Activated CD4-positive, alpha-beta T cell treated with anti-CD3 and anti-CD28 coated beads for 36 hours (primary cell): ENCODE data around the gene ADAMTS2. TPM values are rescaled to one million over a fixed set of nuclear protein-coding genes. Genes with fewer than 3 reads are reported as not detected.
"Not testable (repeated sequence)": the region's sequence is repeated elsewhere in the genome, so short reads cannot be mapped to it uniquely, and the experiment has no call there.

ENCODE experiments used
- ATAC-seq: fragments of 200-7000 bp; cut with Tn5 transposase; one replicate; pipeline ENCODE4 v1.10.0; 2021; ENCODE audit warnings: mild to moderate bottlenecking, moderate library complexity
- CTCF ChIA-PET: fragments of 350-600 bp; sonication (Branson Sonifier 250); formaldehyde crosslinking; loops from one replicate; lab custom pipeline; 2021; ENCODE audit warnings: antibody characterized with exemption; lab: Charles Lee
- POLR2A ChIA-PET: fragments of 350-600 bp; sonication (Branson Sonifier 250); formaldehyde crosslinking; loops from one replicate; lab custom pipeline; 2021; ENCODE audit warnings: antibody characterized with exemption, inconsistent platforms; lab: Charles Lee
- DNase-seq: peaks from one replicate; pipeline ENCODE4 v3.0.0-alpha.2; 2020
- H3K27ac Mint-ChIP-seq: one replicate; pipeline ENCODE4 v1.8.0; 2021; ENCODE audit warnings: mixed read lengths
- H3K27me3 Mint-ChIP-seq: one replicate; pipeline ENCODE4 v1.8.0; 2021; ENCODE audit warnings: mixed read lengths
- H3K36me3 Mint-ChIP-seq: one replicate; pipeline ENCODE4 v1.8.0; 2021; ENCODE audit warnings: low read depth, mixed read lengths
- H3K4me1 Mint-ChIP-seq: one replicate; pipeline ENCODE4 v1.8.0; 2021; ENCODE audit warnings: mixed read lengths
- H3K4me3 Mint-ChIP-seq: one replicate; pipeline ENCODE4 v1.8.0; 2021; ENCODE audit warnings: mild to moderate bottlenecking, moderate library complexity, mixed read lengths
- H3K9me3 Mint-ChIP-seq: one replicate; pipeline ENCODE4 v1.8.0; 2021; ENCODE audit warnings: low read depth, mixed read lengths
- intact Hi-C, 2 experiments: fragments of 100-400 bp; cut with DNase I in 1 of 2; cut with micrococcal nuclease in 1 of 2; formaldehyde crosslinking; loops; one replicate each; pipeline versions ENCODE4 v1.14.2 to v1.15.1; 2022 to 2024; cut with DNase I, micrococcal nuclease
- total RNA-seq, 2 experiments: library from RNA; stranded (reverse); gene quantifications; one replicate each; pipeline ENCODE4 v1.2.3, GENCODE V29; 2021

The ADAMTS2 gene
- total RNA-seq, 2 experiments from 2014 or later: not detected

DNA sequence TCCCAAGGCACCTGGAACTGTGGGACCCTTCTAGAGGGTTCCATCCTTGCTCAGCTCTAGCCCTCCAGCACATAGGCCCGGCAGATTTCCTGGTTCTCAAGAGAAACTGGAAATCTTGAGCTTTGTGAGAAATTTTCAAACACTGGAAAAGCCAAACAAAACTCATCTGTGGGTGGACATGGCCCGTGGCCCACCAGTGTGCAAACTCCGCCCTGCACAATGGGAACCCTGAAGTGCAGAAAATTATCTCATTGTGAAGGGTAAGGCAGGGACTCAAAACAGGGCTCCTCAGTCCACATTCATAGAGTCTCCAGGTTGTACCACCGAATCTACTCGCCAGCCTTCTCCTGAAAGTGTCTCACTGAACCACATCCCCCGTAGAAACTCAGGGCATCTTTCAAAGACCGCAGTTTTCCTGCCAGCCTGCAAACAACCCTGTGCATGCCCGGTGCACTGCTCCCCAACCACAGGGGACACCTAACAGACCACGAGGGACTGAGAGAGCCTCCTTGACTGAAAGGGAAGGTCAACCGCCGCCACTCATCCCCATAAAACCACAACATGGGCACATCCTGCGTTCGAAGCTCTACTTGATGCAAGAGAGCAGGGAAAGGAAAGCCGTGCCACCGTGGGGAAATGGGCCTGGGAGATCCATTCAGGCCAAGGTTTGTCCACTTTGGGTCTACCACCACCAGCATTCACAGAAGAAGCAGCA, 18.1 kb downstream of the ADAMTS2 start:
- no peak overlapping the region for H3K4me3 Mint-ChIP-seq
- H3K27ac Mint-ChIP-seq: no peak overlapping the region
- peaks cover 9% of the 10 kb centered on the region for H3K27me3 Mint-ChIP-seq
- no peaks in the 10 kb centered on the region for H3K4me1 Mint-ChIP-seq
- DNase-seq (no peak), ATAC-seq (no peak)
- intact Hi-C loops: no loop called here
- ChIA-PET CTCF (interaction anchor here (0.6 kb wide), 1 partner anchor 61 kb away, joined by 3 read pairs; no protein-coding TSS in a partner anchor), POLR2A (no interaction called here)
- H3K36me3 Mint-ChIP-seq: no peaks in the 10 kb centered on the region
- no peaks in the 10 kb centered on the region for H3K9me3 Mint-ChIP-seq

DNA sequence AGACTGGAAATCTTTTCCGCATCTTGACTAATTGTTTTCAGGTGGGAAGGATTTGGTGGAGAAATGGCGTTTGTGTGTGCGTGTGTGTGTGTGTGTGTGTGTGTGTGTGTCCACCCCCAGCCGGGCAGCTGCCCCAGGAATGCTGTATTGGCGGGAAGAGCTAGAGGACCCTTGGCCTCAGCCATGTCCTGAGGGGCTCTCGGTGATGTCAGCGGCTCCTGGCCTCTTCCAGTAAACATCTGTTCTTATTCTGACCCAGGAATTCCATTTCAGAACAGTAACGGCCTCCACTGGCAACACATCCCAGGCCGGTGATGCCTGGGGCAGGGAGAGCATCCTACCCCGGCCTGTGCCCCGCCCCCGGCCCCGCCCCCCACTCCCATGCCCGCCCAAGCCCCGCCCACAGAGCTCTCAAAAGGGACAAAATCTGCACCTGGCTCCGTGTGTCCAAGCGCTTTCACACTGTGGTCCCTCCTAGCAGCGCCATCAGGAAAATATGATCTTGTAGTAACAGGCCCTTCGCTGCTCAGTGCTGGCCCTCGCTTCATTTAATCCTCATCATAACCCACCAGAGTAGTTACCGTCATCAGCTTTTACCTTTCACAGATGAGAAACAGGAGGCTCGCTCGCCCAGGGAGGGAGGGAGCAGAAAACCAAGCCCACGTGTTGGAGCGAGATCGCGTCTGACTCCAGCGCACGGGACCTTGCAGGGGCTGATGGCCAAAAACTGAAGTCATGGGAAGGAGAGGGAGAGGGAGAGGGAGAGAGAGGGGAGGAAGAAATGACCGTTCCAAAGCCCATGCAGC, 18.9 kb downstream of the ADAMTS2 start:
- POLR2A ChIA-PET: no interaction called here
- DNase-seq (no peak), ATAC-seq (no peak)
- no peak overlapping the region for H3K27ac Mint-ChIP-seq
- H3K4me1 Mint-ChIP-seq: no peaks in the 10 kb centered on the region
- peaks cover 9% of the 10 kb centered on the region for H3K27me3 Mint-ChIP-seq
- H3K9me3 Mint-ChIP-seq: no peaks in the 10 kb centered on the region
- H3K36me3 Mint-ChIP-seq: no peaks in the 10 kb centered on the region
- H3K4me3 Mint-ChIP-seq: no peak overlapping the region
- CTCF ChIA-PET: interaction anchor here (1.0 kb wide), 1 partner anchor 94 kb away, joined by 3 read pairs; no protein-coding TSS in a partner anchor
- intact Hi-C loops: no loop called here

DNA sequence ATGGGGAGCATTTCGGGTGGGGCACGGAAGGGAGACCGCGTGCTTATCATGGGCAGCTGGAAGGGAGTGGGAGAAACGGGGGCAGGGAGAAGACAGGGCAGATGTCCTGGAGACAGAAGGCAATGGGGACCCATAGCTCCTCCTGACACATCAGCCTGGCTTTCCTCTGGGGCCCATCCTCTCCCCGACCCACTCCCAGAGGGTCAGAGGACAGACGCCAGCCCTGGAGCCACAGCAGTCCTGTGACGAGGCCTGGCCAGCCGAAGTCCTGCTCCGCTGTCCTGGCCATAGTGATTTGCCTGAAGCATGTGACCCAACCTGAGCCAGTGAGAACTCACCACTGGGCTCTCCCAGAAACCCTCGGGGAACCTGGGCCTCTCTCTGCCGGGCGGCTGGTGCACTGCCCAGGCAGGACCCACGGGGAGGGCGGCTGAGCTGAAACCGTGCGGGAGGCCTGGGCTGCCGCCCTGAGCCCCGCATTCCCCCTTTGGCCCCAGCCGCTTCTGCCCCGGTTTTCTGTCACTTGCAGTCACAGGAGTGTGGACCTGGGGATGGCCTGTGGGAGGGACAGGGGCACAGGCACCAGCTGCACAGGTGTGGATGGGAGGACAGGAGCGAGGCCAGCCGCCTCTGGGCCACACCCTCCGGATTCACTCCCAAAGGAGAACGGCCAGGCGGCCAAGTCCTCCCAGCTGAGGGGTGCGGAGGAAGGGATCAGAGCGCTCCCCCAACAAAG, 19.8 kb downstream of the ADAMTS2 start:
- no peak for ATAC-seq
- Mint-ChIP-seq H3K4me1 (no peaks in the 10 kb centered on the region), H3K27me3 (peaks cover 8% of the 10 kb centered on the region), H3K4me3 (no peak overlapping the region), H3K9me3 (no peaks in the 10 kb centered on the region), H3K36me3 (no peaks in the 10 kb centered on the region), H3K27ac (no peak overlapping the region)
- POLR2A ChIA-PET: no interaction called here
- intact Hi-C loops: no loop called here
- no peak for DNase-seq
- CTCF ChIA-PET: interaction anchor here (1.0 kb wide), 1 partner anchor 95 kb away, joined by 3 read pairs; no protein-coding TSS in a partner anchor

DNA sequence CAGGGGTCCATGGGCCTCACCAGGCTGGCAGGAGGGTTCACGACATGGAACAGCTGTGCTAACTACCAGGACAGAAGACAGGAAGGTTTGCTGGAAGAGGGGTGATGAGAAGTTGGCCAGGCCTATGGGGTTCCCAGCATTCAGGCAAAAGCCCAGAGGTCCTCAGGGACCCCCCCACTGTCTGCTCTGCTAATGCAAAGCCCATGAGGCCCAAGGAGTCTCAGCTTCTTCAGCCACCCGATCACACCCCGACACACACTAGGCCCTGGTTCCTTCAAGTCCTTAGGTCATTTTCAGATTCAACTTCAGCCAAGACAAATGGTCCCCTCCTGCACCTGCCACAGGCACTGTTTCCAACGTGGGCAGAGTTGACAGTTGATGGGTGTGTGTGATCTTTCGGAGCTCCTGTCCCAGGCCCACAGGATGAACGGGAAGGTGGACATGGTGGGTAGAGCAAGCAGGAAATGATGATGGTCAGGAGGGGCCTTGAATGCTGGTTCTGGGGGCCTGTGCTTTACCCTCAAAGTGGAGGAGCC, 20.4 kb downstream of the ADAMTS2 start:
- no peaks in the 10 kb centered on the region for H3K9me3 Mint-ChIP-seq
- ATAC-seq (no peak), DNase-seq (no peak)
- CTCF ChIA-PET: no interaction called here
- H3K4me1 Mint-ChIP-seq: no peaks in the 10 kb centered on the region
- POLR2A ChIA-PET: no interaction called here
- intact Hi-C loops: loop anchor here in 1 of 2 experiments (5.0 kb wide), 1 partner anchor 782 kb away; no protein-coding TSS in a partner anchor
- no peak overlapping the region for H3K4me3 Mint-ChIP-seq
- H3K27ac Mint-ChIP-seq: no peak overlapping the region
- H3K27me3 Mint-ChIP-seq: peaks cover 5% of the 10 kb centered on the region
- H3K36me3 Mint-ChIP-seq: no peaks in the 10 kb centered on the region

DNA sequence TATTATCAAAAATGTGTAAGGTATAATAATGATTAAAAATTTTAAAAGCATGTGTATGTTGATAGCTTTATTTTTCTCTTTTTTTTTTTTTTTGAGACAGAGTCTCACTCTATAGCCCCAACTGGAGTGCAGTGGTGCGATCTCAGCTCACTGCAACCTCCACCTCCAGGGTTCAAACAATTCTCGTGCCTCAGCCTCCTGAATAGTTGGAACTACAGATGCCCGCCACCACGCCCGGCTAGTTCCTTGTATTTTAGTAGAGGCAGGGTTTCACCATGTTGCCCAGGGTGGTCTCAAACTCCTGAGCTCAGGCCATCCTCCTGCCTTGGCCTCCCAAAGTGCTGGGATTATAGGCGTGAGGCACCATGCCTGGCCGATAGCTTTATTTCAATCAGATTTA, 20.9 kb downstream of the ADAMTS2 start:
- DNase-seq, CTCF ChIA-PET, H3K4me1 Mint-ChIP-seq, ATAC-seq, H3K9me3 Mint-ChIP-seq, POLR2A ChIA-PET, H3K27ac Mint-ChIP-seq, H3K27me3 Mint-ChIP-seq, H3K36me3 Mint-ChIP-seq, H3K4me3 Mint-ChIP-seq: not testable (repeated sequence)
- intact Hi-C loops: loop anchor here in 1 of 2 experiments (5.0 kb wide), 1 partner anchor 783 kb away; no protein-coding TSS in a partner anchor

DNA sequence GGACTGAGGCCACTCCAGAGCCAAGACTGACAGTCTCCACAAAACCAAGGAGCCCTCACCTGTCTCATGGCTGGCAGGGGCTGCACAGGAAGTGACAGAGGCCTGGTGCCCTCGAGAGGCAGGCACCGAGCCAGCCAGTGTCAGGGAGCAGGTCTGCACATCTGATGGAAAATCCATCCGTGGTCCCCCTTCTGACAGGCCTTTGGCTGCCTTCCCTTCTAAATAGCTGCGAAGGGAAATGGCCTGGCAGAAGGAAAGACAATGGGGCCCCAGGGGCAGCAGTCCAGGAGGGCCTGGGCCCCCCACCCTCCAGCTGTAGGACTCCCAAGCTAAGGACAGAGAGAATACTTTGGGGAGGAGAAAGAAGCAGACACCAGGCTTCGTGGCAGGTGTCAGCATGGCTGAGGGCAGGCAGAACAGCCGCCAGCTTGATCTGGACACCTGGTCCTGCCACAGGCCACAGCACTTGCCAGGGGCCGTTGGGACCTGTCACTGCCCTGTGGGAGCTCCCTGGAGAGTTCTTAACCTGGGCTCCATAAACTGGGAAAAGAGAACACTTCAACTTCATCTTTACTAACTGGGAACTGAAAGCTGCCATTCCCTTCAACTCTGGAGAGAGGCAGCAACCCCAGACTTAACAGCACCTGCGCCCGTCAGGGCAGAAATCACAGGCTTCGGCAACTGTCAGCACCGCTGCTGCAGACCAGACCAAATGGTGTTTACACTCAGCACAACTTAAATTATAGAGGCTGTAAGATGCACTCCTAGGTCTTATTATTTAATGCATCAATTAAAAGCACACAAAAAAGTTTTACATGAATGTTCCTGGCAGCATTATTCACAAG, 22.0 kb downstream of the ADAMTS2 start:
- DNase-seq: peak; percentile 1
- intact Hi-C loops: loop anchor here in 1 of 2 experiments (5.0 kb wide), 1 partner anchor 784 kb away; no protein-coding TSS in a partner anchor
- ChIA-PET POLR2A (no interaction called here), CTCF (no interaction called here)
- Mint-ChIP-seq H3K9me3 (no peaks in the 10 kb centered on the region), H3K4me3 (no peak overlapping the region), H3K27me3 (peaks cover 5% of the 10 kb centered on the region), H3K36me3 (no peaks in the 10 kb centered on the region), H3K27ac (no peak overlapping the region), H3K4me1 (no peaks in the 10 kb centered on the region)
- ATAC-seq: no peak

DNA sequence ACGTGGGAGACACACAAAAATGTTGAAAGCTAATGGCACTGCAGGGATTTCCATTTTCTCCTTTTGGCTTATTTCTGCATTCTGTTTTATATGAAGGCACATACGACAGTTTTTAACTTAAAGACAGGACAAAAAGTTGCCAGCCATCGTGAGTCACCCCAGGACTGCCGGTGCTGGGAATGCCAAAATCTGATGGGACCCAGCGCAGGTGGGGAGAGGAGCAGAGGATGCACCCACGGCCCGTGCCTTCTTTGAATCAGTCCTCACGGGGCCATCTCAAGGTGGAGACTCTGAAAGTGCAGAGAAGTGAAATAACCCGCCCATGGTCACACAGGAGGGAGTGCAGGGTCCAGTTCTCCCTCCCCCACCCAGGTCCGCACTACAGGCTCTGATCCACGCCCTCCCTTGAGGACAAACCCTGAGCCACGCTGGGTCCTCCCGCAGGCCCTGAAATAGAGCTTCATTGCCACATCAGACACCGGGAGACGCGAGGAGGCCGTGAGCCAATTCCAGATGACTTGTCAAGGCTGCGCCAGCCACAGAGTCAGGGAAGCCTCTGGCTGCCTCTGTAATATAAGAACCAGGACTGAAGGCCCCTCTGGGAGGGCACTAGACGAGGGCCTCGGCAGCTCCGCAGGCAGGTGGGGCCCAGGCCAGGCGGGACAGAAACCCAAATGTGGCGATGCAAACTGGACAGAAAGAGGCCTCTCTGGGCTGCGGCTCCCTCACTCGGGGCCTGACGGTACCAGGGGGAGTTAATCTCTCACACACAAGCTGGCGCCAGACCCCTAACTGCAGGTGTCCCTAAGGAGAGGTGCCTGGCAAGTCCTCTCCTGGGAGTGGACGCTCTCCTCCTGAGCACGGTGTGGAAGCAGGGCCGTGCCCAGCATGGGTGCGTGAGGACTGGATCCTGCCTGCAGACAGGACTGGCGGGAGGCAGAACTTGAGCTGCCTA, 22.9 kb downstream of the ADAMTS2 start:
- intact Hi-C loops: loop anchor here in 1 of 2 experiments (5.0 kb wide), 1 partner anchor 785 kb away; no protein-coding TSS in a partner anchor
- no peaks in the 10 kb centered on the region for H3K36me3 Mint-ChIP-seq
- no peak overlapping the region for H3K27ac Mint-ChIP-seq
- peak; percentile 0 for DNase-seq
- peaks cover 5% of the 10 kb centered on the region for H3K27me3 Mint-ChIP-seq
- no peaks in the 10 kb centered on the region for H3K4me1 Mint-ChIP-seq
- H3K9me3 Mint-ChIP-seq: no peaks in the 10 kb centered on the region
- no peak for ATAC-seq
- ChIA-PET POLR2A (no interaction called here), CTCF (no interaction called here)
- no peak overlapping the region for H3K4me3 Mint-ChIP-seq

DNA sequence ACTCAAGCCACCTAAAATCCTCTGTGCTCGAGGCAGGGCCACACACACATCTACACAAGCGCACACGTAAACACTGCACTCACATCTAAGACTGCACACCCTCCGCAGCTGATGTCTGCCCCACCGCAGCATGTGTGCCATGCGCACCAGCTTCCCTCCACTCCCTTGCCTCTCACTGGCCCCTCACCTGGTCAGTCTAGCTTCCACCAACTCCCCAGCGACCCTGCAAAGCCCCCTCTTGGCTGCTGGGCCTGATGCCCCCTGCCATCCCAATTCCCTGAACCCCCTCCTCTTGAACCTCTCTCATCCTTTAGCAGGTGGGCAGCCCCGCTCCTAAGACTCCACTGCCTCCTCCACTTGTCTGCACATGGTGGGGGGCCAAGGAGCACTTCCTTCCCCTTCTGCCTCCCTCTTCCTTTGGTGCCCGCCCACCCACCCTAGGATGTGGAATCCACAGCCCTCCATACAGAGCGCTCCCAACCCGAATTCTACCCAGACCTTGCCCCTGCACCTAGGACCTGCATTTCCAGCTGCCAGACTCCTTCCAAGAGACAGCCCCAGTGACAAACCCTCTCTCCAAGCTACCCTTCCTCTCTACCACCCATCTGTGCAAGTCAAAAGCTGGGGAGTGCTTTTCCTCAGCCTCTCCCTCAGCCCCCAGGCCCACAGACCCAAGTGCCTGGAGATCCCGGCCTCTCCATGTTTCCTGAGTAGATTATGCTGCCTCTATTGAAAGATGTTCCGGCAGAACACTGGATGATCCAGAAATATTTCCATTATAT, 23.9 kb downstream of the ADAMTS2 start:
- ChIA-PET CTCF (no interaction called here), POLR2A (no interaction called here)
- Mint-ChIP-seq H3K4me1 (no peaks in the 10 kb centered on the region), H3K9me3 (no peaks in the 10 kb centered on the region), H3K36me3 (no peaks in the 10 kb centered on the region), H3K27ac (no peak overlapping the region), H3K4me3 (no peak overlapping the region), H3K27me3 (peaks cover 2% of the 10 kb centered on the region)
- intact Hi-C loops: loop anchor here in 1 of 2 experiments (5.0 kb wide), 1 partner anchor 786 kb away; no protein-coding TSS in a partner anchor
- no peak for ATAC-seq
- no peak for DNase-seq

DNA sequence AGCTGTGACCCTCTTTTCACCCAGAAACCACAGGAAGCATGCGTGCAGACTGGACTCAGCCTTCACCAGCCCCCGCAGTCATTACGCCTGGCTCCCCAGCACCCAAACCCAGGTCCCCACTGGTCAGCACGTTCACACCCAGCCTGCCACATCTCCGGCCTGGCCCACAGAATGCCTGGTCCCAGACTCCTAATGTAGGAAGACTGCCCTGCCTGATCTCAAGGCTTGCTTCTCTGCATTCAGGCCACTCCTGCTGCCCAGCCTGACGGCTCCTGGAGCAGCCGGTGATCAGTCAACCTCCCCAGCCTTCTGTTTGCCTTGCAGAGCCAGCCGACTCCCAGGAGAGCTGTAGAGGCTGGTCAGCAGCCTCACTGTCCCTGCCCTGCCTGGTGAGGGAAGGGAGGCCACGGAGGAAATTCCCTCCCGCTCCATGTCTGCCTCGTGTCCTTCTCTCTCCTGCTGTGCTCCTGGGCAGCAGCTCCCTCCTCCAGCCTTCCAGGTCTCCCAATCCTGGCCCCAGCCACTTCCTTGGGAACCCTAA, 25.4 kb downstream of the ADAMTS2 start:
- H3K4me3 Mint-ChIP-seq: no peak overlapping the region
- H3K9me3 Mint-ChIP-seq: no peaks in the 10 kb centered on the region
- intact Hi-C loops: loop anchor here in 1 of 2 experiments (5.0 kb wide), 1 partner anchor 787 kb away; no protein-coding TSS in a partner anchor
- H3K27me3 Mint-ChIP-seq: no peaks in the 10 kb centered on the region
- ChIA-PET CTCF (no interaction called here), POLR2A (interaction anchor here (0.6 kb wide), 1 partner anchor 22 kb away, joined by 7 read pairs; no protein-coding TSS in a partner anchor)
- DNase-seq: no peak
- no peak for ATAC-seq
- H3K4me1 Mint-ChIP-seq: no peaks in the 10 kb centered on the region
- H3K36me3 Mint-ChIP-seq: no peaks in the 10 kb centered on the region
- no peak overlapping the region for H3K27ac Mint-ChIP-seq
